Activated naive CD4-positive, alpha-beta T cell treated with anti-CD3 and anti-CD28 coated beads, Interleukin-2, amount 10 ng/mL, durations not matched to agents 7 days and 5 days (primary cell): ENCODE data around the gene NEK8.
A peak's percentile ranks its signal among the peaks of the same experiment; 100 is the strongest.

Experiments used
- CTCF ChIA-PET: fragments of 350-600 bp; sonication (Branson Sonifier 250); formaldehyde crosslinking; loops from one replicate; lab custom pipeline; 2021; ENCODE audit warnings: antibody characterized with exemption; lab: Charles Lee
- DNase-seq: peaks from one replicate; pipeline ENCODE4 v3.0.0-alpha.2; 2020
- H3K27ac Mint-ChIP-seq: one replicate; pipeline ENCODE4 v1.8.0; 2021; ENCODE audit warnings: mild to moderate bottlenecking, moderate library complexity, mixed read lengths
- H3K27me3 Mint-ChIP-seq: one replicate; pipeline ENCODE4 v1.8.0; 2021; ENCODE audit warnings: mild to moderate bottlenecking, mixed read lengths
- H3K36me3 Mint-ChIP-seq: one replicate; pipeline ENCODE4 v1.8.0; 2021; ENCODE audit warnings: mixed read lengths
- H3K4me1 Mint-ChIP-seq: one replicate; pipeline ENCODE4 v1.8.0; 2021; ENCODE audit warnings: mixed read lengths
- H3K4me3 Mint-ChIP-seq: one replicate; pipeline ENCODE4 v1.8.0; 2021; ENCODE audit warnings: mild to moderate bottlenecking, moderate library complexity, mixed read lengths
- H3K9me3 Mint-ChIP-seq: one replicate; pipeline ENCODE4 v1.8.0; 2021; ENCODE audit warnings: mixed read lengths

The NEK8 gene

DNA sequence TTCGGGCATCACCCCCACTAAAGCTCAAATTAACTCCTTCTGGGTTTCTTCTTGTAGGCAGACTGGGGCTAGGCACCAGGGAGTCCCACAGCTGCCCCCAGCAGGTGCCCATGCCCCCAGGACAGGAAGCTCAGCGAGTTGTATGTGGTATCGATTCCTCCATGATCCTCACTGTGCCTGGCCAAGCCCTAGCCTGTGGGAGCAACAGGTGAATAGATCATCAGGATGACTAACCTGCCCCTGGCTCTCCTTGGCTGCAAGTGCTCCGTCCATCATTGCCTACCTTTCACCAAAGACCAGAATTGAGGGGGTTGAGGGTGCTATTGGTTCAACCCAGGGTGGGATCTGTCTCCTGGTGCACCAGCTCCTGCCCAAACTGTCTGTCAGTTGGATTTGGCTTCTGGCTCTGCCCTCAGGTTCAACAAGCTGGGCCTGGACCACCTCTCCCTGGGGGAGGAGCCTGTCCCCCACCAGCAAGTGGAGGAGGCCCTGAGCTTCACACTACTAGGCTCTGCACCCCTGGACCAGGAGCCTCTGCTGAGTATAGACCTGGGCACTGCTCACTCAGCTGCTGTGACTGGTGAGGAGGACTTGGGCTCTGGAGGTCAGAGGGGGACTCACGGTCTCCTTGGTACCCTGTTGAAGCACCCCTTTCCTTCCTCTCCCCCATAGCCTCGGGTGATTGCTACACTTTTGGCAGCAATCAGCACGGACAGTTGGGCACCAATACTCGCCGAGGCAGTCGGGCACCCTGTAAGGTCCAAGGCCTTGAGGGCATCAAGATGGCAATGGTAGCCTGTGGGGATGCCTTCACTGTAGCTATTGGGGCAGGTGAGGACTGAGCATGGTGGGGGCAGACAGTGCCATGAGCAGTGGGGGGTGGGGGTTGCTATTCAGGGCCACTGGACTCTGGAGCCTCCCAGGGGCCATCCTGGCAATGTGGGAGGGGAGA lies 12.1 kb downstream of the NEK8 start:
- Mint-ChIP-seq H3K36me3 (peaks cover 11% of the 10 kb centered on the region), H3K27me3 (no peaks in the 10 kb centered on the region), H3K4me1 (peaks cover 31% of the 10 kb centered on the region), H3K9me3 (peaks cover 4% of the 10 kb centered on the region), H3K4me3 (no peak overlapping the region), H3K27ac (no peak overlapping the region)
- DNase-seq = no peak
- CTCF ChIA-PET = interaction anchor here (0.9 to 15.0 kb wide), 3 partner anchors 9 to 13 kb away, joined by 4 to 415 read pairs (median 6); partner anchors contain the start of genes NEK8, RPL23A and TLCD1

DNA sequence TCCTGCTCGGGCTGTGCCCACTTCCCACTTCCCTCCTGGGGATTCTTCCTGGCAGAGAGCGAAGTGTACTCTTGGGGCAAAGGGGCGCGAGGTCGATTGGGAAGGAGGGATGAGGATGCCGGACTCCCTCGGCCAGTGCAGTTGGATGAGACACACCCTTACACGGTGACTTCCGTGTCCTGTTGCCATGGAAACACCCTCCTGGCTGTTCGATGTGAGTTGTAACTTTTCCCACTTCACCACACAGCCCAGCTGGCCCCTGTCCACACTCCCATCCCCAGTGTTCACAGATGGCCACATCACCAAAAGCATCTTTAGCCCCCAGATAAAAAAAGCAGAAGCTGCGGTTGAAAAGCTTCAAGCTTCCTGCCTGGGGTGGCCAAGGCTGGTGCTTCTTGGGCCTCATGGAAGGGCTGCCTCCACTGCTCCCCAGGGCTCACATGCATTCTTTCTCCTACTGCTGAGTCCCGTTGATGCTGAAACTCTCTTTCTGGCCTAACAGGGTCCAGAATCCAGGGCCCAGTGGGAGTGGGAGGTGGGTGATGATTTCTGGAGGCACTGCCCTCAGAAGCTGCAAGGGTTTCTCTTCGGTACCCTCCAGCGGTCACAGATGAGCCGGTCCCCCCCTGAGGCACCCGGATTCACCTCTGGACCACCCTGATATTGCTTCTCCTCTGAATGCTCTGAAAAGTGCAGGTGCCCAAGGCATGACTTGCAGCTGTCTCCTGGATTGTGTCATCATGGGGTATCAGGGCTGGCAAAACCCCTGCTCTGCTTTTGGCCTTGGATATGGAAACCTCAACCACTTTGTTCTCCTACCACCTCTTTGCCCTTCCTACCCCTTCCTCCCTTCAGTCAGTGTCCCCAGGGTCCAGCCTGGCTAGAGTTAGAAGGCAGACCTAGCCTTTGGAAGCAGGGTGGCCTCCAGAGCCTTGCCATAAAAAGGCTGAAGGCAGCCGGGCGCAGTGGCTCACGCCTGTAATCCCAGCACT lies 13.1 kb downstream of the NEK8 start:
- Mint-ChIP-seq H3K4me3 (no peak overlapping the region), H3K27ac (no peak overlapping the region), H3K9me3 (peaks cover 4% of the 10 kb centered on the region), H3K27me3 (no peaks in the 10 kb centered on the region), H3K36me3 (peaks cover 10% of the 10 kb centered on the region), H3K4me1 (peaks cover 38% of the 10 kb centered on the region)
- CTCF ChIA-PET = interaction anchor here (0.7 to 15.0 kb wide), 2 partner anchors 14 to 108 kb away, joined by 4 to 415 read pairs; partner anchors contain the start of genes NEK8, RPL23A and TLCD1
- no peak for DNase-seq

DNA sequence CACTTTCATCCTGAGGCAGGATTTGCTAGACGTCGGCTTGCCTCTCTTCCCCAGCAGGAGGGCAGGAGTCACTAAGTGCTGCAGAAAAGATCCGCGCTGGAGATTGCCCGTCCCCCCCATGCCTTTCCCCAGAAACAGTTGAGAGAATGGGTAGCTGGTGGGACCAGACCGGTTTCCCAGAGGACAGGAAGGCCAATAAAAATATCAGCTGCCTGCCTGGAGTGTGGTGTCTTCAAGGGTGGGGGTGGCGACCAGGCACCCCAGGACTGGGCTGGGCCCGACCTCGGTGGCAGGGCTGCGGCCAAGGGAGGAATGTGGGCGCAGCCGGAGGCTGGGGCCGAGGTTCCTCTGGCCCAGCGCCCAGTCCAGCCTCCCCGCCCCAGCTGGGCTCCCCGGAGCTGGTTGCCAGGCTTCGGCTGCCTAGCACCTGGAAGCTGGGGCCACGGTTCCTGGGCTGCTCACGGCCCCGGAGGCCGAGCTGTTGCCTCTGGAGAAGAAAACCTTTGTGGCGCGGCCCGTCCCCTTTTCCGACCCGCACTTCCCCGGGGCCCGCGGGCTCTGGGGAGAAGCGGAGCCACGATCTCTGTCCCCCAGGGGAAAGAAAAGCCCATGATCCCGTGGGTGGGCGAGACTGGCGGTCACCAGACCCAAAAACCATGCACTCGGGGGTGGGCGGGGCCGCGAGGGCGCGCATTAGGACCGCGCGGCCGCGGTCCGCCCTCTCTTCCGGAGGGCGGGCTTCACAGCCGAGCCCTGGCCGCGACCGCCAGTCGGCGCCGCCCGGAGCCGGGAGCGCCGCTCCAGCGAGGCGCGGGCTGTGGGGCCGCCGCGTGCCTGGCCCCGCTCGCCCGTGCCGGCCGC lies 14.9 kb downstream of the NEK8 start, which contains the start of gene TRAF4:
Gene TRAF4, plus strand, starts transcription at position 769 of the 861 bp plus-strand sequence. CDS start 102 bp downstream, outside the sequence.
- CTCF ChIA-PET = interaction anchor here (1.1 to 15.0 kb wide), 2 partner anchors 16 to 21 kb away, joined by 3 to 415 read pairs; partner anchors contain the start of genes NEK8, RPL23A and TLCD1
- H3K4me1 Mint-ChIP-seq = peaks cover 42% of the 10 kb centered on the region
- DNase-seq = peak; percentile 81
- H3K4me3 Mint-ChIP-seq = peak within 1 kb of the TSS; percentile 89
- peaks cover 12% of the 10 kb centered on the region for H3K36me3 Mint-ChIP-seq
- peak within 1 kb of the TSS; percentile 94 for H3K27ac Mint-ChIP-seq
- H3K27me3 Mint-ChIP-seq = no peaks in the 10 kb centered on the region
- H3K9me3 Mint-ChIP-seq = peaks cover 2% of the 10 kb centered on the region

DNA sequence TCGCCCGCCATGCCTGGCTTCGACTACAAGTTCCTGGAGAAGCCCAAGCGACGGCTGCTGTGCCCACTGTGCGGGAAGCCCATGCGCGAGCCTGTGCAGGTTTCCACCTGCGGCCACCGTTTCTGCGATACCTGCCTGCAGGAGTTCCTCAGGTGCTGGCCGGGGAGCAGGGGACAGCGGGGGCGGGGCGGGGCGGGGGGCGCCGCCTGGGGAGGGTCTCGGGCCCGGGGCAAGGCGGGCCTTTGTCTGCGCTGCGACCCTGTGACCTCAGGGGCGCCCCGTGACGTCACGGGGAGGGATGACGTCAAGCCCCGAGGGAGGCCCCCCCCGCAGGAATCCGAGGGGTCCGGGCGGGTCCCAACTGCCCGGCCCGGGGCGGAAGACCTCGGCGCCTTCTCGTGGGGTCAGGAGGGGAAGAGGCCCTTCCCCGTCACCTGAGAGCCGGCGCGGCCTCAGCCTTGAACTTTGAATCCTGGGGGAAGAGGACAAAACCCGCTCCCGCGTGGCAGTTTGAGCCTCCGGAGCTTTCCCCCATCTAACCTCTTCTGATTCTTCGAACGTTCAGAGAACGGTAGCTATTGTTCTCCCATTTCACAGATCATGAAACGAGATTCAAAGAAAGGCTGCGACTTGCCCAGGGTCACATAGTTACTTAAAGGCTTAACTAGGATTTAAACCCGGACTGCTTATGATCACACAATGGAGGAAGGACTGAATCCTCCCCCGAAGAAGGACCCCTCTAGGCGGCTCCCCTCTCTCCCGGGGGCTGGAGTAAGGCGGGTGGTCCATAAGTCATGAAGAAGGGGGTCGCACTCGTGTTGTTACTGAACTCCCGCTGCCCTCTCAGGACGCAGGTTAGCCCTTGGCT lies 15.8 kb downstream of the NEK8 start:
- Mint-ChIP-seq H3K36me3 (peaks cover 18% of the 10 kb centered on the region), H3K4me1 (peaks cover 41% of the 10 kb centered on the region), H3K27ac (peak overlapping the region; percentile 94), H3K9me3 (peaks cover 2% of the 10 kb centered on the region), H3K4me3 (peak overlapping the region; percentile 89), H3K27me3 (no peaks in the 10 kb centered on the region)
- CTCF ChIA-PET = interaction anchor here (3.9 to 15.0 kb wide), 2 partner anchors 17 to 20 kb away, joined by 21 to 415 read pairs; partner anchors contain the start of genes NEK8, RPL23A and TLCD1
- peak; percentile 79 for DNase-seq

DNA sequence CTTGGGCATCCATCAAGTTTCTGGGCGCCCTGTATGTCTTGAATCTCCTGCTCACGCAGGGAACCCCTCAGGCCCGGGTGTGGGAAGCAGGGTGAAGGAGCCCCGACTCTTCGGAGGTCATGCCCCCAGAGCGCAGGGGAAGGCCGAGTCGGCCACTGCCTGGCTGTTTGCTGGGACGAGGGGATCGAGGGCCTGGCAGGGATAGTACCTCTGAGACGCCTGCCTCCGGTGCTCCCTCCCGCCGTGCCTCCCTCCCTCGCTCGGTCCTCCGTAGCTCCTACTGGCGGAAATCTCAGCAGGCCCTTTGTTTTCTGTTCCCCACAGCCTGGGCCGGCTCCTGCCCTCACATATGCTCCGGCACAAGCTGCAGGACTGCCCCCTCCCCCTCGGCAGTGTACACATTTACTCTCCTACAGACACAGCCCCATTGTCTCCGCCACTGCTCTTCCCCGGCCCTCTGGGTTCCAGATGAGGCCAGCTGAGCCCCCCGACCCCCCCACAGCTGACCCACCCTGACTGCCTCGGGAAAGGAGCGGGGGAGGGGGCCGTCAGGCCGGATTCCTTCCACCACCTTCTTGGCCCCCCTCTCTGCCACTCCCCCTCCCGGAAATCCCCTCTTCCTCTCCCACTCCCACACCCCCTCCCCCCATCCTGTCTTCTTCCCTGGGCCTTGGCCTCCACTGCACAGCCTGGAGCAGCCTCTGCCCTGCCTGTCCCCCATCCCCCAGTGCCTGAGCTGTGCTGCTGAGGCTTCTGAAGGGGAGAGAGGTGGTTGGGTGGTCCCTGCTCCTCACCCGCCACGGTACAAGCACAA lies 16.6 kb downstream of the NEK8 start:
- Mint-ChIP-seq H3K36me3 (peaks cover 15% of the 10 kb centered on the region), H3K4me3 (peak overlapping the region; percentile 89), H3K4me1 (peaks cover 42% of the 10 kb centered on the region), H3K27me3 (no peaks in the 10 kb centered on the region), H3K27ac (peak overlapping the region; percentile 94), H3K9me3 (no peaks in the 10 kb centered on the region)
- CTCF ChIA-PET = interaction anchor here (1.5 to 15.0 kb wide), 3 partner anchors 18 to 32 kb away, joined by 4 to 415 read pairs (median 21); partner anchors contain the start of genes NEK8, RPL23A and TLCD1
- peak; percentile 61 for DNase-seq

DNA sequence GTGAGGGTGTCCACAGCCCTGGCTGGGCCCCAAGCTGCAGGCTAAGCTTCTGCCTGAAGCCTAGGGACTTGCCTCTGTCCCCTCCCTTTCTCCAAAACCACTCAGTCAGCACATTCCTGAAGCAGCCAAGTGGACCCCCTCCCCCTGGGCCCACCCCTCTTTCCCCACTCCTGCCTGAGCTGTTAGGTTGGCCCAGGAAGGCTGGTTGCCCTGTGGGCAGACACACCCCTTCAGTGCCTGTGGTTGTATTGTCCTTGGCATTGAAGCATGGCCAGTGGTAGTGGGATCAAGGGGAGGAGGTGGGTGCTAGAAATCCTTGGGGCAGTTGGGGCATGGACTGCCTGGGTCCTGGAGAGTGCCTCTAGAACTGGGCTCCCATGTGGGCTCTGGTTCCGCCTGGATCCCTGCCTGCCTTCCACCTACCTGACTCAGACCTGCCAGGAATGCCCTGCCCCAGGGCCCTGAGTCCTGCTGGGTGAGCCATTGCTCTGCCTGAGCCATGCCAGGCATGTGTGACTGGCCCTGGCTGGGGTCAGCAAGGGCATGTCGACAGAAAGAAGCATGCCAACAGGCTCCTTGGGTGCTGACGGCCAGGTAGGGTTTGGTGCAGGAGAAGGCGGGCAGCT lies 17.3 kb downstream of the NEK8 start:
- Mint-ChIP-seq H3K27me3 (no peaks in the 10 kb centered on the region), H3K27ac (peak overlapping the region; percentile 71), H3K36me3 (peaks cover 13% of the 10 kb centered on the region), H3K4me3 (peak overlapping the region; percentile 89), H3K9me3 (no peaks in the 10 kb centered on the region), H3K4me1 (peaks cover 46% of the 10 kb centered on the region)
- DNase-seq = no peak
- CTCF ChIA-PET = interaction anchor here (1.5 to 15.0 kb wide), 3 partner anchors 18 to 33 kb away, joined by 4 to 415 read pairs (median 21); partner anchors contain the start of genes NEK8, RPL23A and TLCD1

DNA sequence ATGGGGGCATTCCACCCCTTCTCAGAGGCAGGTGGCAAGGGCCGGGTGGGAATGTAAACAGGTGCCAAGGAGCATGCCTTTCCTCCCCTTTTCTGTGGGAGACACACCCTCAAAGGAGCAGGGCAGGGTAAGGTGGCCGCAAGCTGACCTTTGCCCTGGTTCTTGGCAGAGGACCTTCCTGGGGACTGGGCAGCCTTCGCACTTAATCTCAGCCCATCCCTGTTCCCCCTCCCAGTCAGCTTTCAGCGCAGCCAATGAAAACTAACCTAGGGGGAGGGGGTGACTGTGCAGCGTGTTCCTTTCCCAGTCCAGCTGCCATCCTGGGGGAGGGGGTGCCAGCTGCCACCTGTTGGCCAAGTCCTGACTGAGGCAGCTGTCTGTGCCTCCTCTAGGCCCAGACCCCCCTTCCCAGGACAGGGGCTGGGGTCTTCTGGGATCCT lies 18.0 kb downstream of the NEK8 start:
- H3K27me3 Mint-ChIP-seq = no peaks in the 10 kb centered on the region
- H3K27ac Mint-ChIP-seq = peak overlapping the region; percentile 67
- peaks cover 14% of the 10 kb centered on the region for H3K36me3 Mint-ChIP-seq
- H3K4me3 Mint-ChIP-seq = peak overlapping the region; percentile 10
- peaks cover 42% of the 10 kb centered on the region for H3K4me1 Mint-ChIP-seq
- CTCF ChIA-PET = interaction anchor here (3.9 to 15.0 kb wide), 2 partner anchors 17 to 19 kb away, joined by 21 to 415 read pairs; partner anchors contain the start of genes NEK8, RPL23A and TLCD1
- DNase-seq = no peak
- no peaks in the 10 kb centered on the region for H3K9me3 Mint-ChIP-seq

DNA sequence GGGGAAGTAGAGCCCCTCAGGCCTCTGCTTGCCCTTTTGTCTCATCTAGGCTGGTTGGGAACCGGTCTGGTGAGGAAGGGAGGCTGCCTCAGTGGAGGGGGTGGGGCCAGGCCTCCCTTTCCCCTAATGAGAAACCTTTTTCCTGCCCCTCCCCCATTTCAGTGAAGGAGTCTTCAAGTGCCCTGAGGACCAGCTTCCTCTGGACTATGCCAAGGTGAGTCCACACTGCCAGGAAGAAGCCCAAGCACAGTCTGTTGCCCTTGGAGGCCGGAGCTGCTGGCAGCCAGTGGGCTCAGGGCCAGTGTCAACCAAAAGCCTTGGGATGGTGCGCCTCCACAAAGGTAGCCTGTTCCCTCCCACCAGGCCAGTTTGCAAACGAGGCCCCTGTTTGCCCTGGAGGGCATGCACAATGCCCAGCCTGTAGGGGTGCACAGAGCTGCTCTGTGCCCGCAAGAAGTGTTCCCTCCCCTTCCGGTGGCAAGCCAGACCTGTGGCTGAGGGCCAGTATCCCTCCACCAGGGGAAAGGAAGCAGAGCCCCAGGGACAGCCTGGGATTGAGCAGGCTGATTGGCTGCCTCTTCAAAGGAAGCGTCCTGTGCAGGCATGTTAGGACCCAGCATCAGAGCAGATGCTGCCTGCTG lies 18.6 kb downstream of the NEK8 start:
- Mint-ChIP-seq H3K4me3 (no peak overlapping the region), H3K4me1 (peaks cover 42% of the 10 kb centered on the region), H3K27me3 (no peaks in the 10 kb centered on the region), H3K27ac (no peak overlapping the region), H3K36me3 (peaks cover 17% of the 10 kb centered on the region), H3K9me3 (no peaks in the 10 kb centered on the region)
- DNase-seq = no peak
- CTCF ChIA-PET = interaction anchor here (3.9 to 15.0 kb wide), 2 partner anchors 17 to 20 kb away, joined by 21 to 415 read pairs; partner anchors contain the start of genes NEK8, RPL23A and TLCD1

DNA sequence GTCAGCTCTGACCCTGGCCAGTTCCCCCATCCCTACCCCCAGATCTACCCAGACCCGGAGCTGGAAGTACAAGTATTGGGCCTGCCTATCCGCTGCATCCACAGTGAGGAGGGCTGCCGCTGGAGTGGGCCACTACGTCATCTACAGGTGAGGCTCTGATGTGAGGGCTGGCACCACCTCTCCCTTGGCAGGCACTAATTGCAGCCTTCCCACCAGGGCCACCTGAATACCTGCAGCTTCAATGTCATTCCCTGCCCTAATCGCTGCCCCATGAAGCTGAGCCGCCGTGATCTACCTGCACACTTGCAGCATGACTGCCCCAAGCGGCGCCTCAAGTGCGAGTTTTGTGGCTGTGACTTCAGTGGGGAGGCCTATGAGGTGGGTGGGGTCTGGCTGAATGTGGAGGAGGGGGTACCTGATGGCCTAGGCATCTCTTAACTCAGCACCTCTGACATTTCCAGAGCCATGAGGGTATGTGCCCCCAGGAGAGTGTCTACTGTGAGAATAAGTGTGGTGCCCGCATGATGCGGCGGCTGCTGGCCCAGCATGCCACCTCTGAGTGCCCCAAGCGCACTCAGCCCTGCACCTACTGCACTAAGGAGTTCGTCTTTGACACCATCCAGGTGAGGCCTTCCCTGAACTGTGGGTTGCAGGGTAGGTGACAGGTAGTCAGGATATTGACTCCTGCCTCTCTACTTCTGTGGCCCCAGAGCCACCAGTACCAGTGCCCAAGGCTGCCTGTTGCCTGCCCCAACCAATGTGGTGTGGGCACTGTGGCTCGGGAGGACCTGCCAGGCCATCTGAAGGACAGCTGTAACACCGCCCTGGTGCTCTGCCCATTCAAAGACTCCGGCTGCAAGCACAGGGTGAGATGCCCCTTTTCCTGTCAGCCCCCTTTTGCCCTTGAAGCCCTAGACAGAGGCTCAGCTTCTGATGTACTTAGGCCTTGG lies 19.5 kb downstream of the NEK8 start:
- no peaks in the 10 kb centered on the region for H3K9me3 Mint-ChIP-seq
- peaks cover 44% of the 10 kb centered on the region for H3K4me1 Mint-ChIP-seq
- H3K27me3 Mint-ChIP-seq = no peaks in the 10 kb centered on the region
- H3K4me3 Mint-ChIP-seq = no peak overlapping the region
- CTCF ChIA-PET = interaction anchor here (0.8 to 15.0 kb wide), 6 partner anchors 14 to 168 kb away, joined by 3 to 415 read pairs (median 13); partner anchors contain the start of genes NEK8, RPL23A and TLCD1
- no peak overlapping the region for H3K27ac Mint-ChIP-seq
- peaks cover 21% of the 10 kb centered on the region for H3K36me3 Mint-ChIP-seq
- DNase-seq = no peak
